SK-N-SH (cell line): ENCODE measurements around the gene ABL2. TPM values are rescaled to one million over a fixed set of nuclear protein-coding genes. Genes with fewer than 3 reads are reported as not detected.

ENCODE experiments used
- CTCF ChIA-PET: fragments of 300-600, 350-600 bp; formaldehyde crosslinking; extraction: SDS; loops from one replicate; lab custom pipeline; 2021; lab: Yijun Ruan, JAX
- POLR2A ChIA-PET: fragments of 350-600 bp; sonication (Branson Sonifier 250); formaldehyde crosslinking; extraction: SDS; loops from one replicate; lab custom pipeline; 2020; ENCODE audit warnings: antibody characterized with exemption, inconsistent platforms; lab: Yijun Ruan, JAX
- DNase-seq: peaks from one replicate; pipeline ENCODE4 v3.0.0; 2012
- H2AFZ ChIP-seq: fragments of 200-600 bp; sonication (generic); 2 replicates; pipeline ENCODE4 v1.8.1; 2016; ENCODE audit warnings: antibody characterized with exemption, mild to moderate bottlenecking, low read depth
- H3F3A ChIP-seq: fragments of 200-600 bp; sonication (generic); replicated peaks from 2 replicates; pipeline ENCODE3; 2016; ENCODE audit warnings: antibody characterized with exemption, mild to moderate bottlenecking; ENCODE audit not compliant: insufficient read depth
- H3K27ac ChIP-seq, 2 experiments: fragments of 200-500 bp in 1 of 2; fragments of 200-600 bp in 1 of 2; sonication (Bioruptor generic) in 1 of 2; sonication (generic), shearing (Covaris generic) in 1 of 2; 2 replicates each; pipeline versions ENCODE4 v1.5.1 to v1.6.1; 2014 to 2016; ENCODE audit warnings: low read depth in 2 of 2, inconsistent platforms in 1 of 2, low read length in 1 of 2, mild to moderate bottlenecking in 1 of 2, mixed read lengths in 1 of 2
- H3K27me3 ChIP-seq: fragments of 200-600 bp; sonication (generic), shearing (Covaris generic); 2 replicates; pipeline ENCODE4 v1.6.1; 2016; ENCODE audit warnings: mixed run types; ENCODE audit not compliant: insufficient read depth
- H3K36me3 ChIP-seq, 2 experiments: fragments of 200-500 bp in 1 of 2; fragments of 200-600 bp in 1 of 2; sonication (Bioruptor generic) in 1 of 2; sonication (generic) in 1 of 2; replicated peaks in 1 of 2; 2 replicates each; pipeline versions ENCODE3 to v1.5.1; 2014 to 2016; ENCODE audit warnings: low read length in 1 of 2, mild to moderate bottlenecking in 1 of 2; ENCODE audit not compliant: insufficient read depth in 2 of 2, control insufficient read depth in 1 of 2
- H3K4me1 ChIP-seq, 2 experiments: fragments of 200-500 bp in 1 of 2; fragments of 200-600 bp in 1 of 2; sonication (Bioruptor generic) in 1 of 2; sonication (generic), shearing (Covaris generic) in 1 of 2; 2 replicates each; pipeline versions ENCODE4 v1.5.1 to v1.6.1; 2014 to 2016; ENCODE audit warnings: low read depth in 1 of 2, low read length in 1 of 2, mixed run types in 1 of 2; ENCODE audit not compliant: insufficient read depth in 2 of 2, control insufficient read depth in 1 of 2
- H3K4me2 ChIP-seq: fragments of 200-600 bp; sonication (generic), shearing (Covaris generic); 2 replicates; pipeline ENCODE4 v1.6.1; 2017; ENCODE audit warnings: mixed run types
- H3K4me3 ChIP-seq, 2 experiments: fragments of 200-500 bp in 1 of 2; fragments of 200-600 bp in 1 of 2; sonication (Bioruptor generic) in 1 of 2; sonication (generic), shearing (Covaris generic) in 1 of 2; 2 replicates each; pipeline versions ENCODE4 v1.5.1 to v1.8.1; 2014 to 2016; ENCODE audit warnings: low read depth in 2 of 2, inconsistent platforms in 1 of 2, low read length in 1 of 2, mild to moderate bottlenecking in 1 of 2, mixed read lengths in 1 of 2, moderate library complexity in 1 of 2
- H3K79me2 ChIP-seq: fragments of 200-600 bp; sonication (generic); 2 replicates; pipeline ENCODE4 v1.8.1; 2017; ENCODE audit warnings: mild to moderate bottlenecking; ENCODE audit not compliant: insufficient read depth
- H3K9ac ChIP-seq: fragments of 200-600 bp; sonication (generic); 2 replicates; pipeline ENCODE4 v1.6.1; 2017; ENCODE audit warnings: mixed run types
- H3K9me2 ChIP-seq: fragments of 200-600 bp; sonication (generic); 2 replicates; pipeline ENCODE4 v1.6.1; 2017; ENCODE audit warnings: mixed run types
- H3K9me3 ChIP-seq: fragments of 200-600 bp; sonication (generic); 2 replicates; pipeline ENCODE4 v1.6.1; 2017; ENCODE audit warnings: mixed run types, mild to moderate bottlenecking, moderate library complexity
- H4K20me1 ChIP-seq: fragments of 200-600 bp; sonication (generic); 2 replicates; pipeline ENCODE4 v1.6.1; 2017; ENCODE audit warnings: mild to moderate bottlenecking, mixed run types; ENCODE audit not compliant: insufficient read depth
- GABPA ChIP-seq: IDR thresholded peaks from 2 replicates; pipeline ENCODE4 v1.4.0; 2012; ENCODE audit warnings: low read depth, mild to moderate bottlenecking
- GATA2 ChIP-seq: sonication (generic); formaldehyde crosslinking; IDR thresholded peaks from 2 replicates; pipeline ENCODE4 v1.5.0; 2020; ENCODE audit warnings: mild to moderate bottlenecking, missing genetic modification reagents
- JUND ChIP-seq: IDR thresholded peaks from 2 replicates; pipeline ENCODE4 v1.4.0; 2012
- MEF2A ChIP-seq: IDR thresholded peaks from 2 replicates; pipeline ENCODE4 v1.4.0; 2012; ENCODE audit warnings: low read depth, borderline replicate concordance
- POLR2AphosphoS5 ChIP-seq: IDR thresholded peaks from 2 replicates; pipeline ENCODE4 v1.6.1; 2012; ENCODE audit warnings: low read depth, low read length
- RAD21 ChIP-seq: IDR thresholded peaks from 2 replicates; pipeline ENCODE4 v1.6.1; 2012; ENCODE audit warnings: mild to moderate bottlenecking, low read length
- RCOR1 ChIP-seq: fragments of 150-350 bp; IDR thresholded peaks from 2 replicates; pipeline ENCODE4 v1.6.1; 2017; ENCODE audit warnings: antibody characterized with exemption, low read length
- RFX5 ChIP-seq: IDR thresholded peaks from 2 replicates; pipeline ENCODE4 v1.6.1; 2012; ENCODE audit warnings: mild to moderate bottlenecking, improper control_type of control experiment, low read length
- RXRA ChIP-seq: IDR thresholded peaks from 2 replicates; pipeline ENCODE4 v1.4.0; 2012; ENCODE audit warnings: low read depth, mild to moderate bottlenecking, borderline replicate concordance
- SMC3 ChIP-seq: IDR thresholded peaks from 2 replicates; pipeline ENCODE4 v1.6.1; 2012; ENCODE audit warnings: low read depth, low read length, improper control_type of control experiment
- TCF12 ChIP-seq: IDR thresholded peaks from 2 replicates; pipeline ENCODE4 v1.4.0; 2012
- TEAD4 ChIP-seq: IDR thresholded peaks from 2 replicates; pipeline ENCODE4 v1.4.0; 2012; ENCODE audit warnings: mild to moderate bottlenecking, borderline replicate concordance; ENCODE audit not compliant: insufficient read depth
- WGBS: methylation state at CpG from one replicate; pipeline ENCODE4 v1.1.6; 2017; ENCODE audit warnings: low lambda C conversion rate; 5-methylcytosine and 5-hydroxymethylcytosine counted together
- polyA plus RNA-seq, 3 experiments: library from polyadenylated mRNA; depleted of rRNA; stranded (reverse); fragments of >200 nt; gene quantifications; 2 replicates each; pipeline ENCODE4 v1.2.3, GENCODE V29; 2012
- TF ChIP-seq, protein P1 (sequence below): fragments of 150-350 bp; IDR thresholded peaks from 2 replicates; pipeline ENCODE4 v1.6.1; 2016; ENCODE audit warnings: mild to moderate bottlenecking, low read depth, low read length
- TF ChIP-seq, protein P2 (sequence below): IDR thresholded peaks from 2 replicates; pipeline ENCODE4 v1.4.0; 2012; ENCODE audit warnings: low read depth, borderline replicate concordance

Gene ABL2
- polyA plus RNA-seq, 1 of the 3 experiments (the other 2 are of a cell fraction), result 7.5 TPM

DNA sequence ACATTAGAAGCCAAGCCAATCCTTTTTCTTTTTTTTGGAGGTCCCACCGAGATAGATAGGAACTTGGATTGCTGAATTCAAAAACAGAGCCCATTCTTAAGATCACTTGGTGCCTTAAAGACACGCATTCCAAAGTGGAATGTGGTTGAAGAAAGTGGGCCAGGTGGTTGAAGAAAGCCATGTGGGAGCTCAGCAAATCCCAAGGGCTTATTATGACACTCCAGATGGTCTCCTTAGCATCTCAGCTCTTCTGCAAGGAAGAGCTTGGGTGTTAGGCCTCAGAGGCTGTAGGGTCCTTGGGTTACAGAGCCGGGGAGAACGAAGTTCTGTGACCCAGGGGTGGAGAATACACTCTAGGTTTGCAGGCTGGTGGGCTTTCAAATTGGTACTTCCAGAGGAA lies 134.1 kb downstream of the ABL2 start:
- peaks cover 0 to 7% of the 10 kb centered on the region in 2 experiments; a peak in 1 of 4 replicates for H3K4me1 ChIP-seq
- POLR2A ChIA-PET, result no interaction called here
- TF ChIP-seq GATA2 (CRISPR knock-in tag), result no peak
- TF ChIP-seq RXRA, result no peak
- TF ChIP-seq, protein P1, sequence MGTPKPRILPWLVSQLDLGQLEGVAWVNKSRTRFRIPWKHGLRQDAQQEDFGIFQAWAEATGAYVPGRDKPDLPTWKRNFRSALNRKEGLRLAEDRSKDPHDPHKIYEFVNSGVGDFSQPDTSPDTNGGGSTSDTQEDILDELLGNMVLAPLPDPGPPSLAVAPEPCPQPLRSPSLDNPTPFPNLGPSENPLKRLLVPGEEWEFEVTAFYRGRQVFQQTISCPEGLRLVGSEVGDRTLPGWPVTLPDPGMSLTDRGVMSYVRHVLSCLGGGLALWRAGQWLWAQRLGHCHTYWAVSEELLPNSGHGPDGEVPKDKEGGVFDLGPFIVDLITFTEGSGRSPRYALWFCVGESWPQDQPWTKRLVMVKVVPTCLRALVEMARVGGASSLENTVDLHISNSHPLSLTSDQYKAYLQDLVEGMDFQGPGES, result no peak
- TF ChIP-seq POLR2AphosphoS5, result no peak
- TF ChIP-seq TCF12, result no peak
- TF ChIP-seq, protein P2, sequence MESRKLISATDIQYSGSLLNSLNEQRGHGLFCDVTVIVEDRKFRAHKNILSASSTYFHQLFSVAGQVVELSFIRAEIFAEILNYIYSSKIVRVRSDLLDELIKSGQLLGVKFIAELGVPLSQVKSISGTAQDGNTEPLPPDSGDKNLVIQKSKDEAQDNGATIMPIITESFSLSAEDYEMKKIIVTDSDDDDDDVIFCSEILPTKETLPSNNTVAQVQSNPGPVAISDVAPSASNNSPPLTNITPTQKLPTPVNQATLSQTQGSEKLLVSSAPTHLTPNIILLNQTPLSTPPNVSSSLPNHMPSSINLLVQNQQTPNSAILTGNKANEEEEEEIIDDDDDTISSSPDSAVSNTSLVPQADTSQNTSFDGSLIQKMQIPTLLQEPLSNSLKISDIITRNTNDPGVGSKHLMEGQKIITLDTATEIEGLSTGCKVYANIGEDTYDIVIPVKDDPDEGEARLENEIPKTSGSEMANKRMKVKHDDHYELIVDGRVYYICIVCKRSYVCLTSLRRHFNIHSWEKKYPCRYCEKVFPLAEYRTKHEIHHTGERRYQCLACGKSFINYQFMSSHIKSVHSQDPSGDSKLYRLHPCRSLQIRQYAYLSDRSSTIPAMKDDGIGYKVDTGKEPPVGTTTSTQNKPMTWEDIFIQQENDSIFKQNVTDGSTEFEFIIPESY, result no peak
- TF ChIP-seq JUND, result no peak
- TF ChIP-seq, all 33 proteins: peak for 0
- no peak overlapping the region for H3K9ac ChIP-seq
- H3F3A ChIP-seq, result peaks cover 23% of the 10 kb centered on the region
- CTCF ChIA-PET, result interaction anchor here (0.7 to 1.2 kb wide), 3 partner anchors 8 to 26 kb away, joined by 3 to 5 read pairs (median 4); partner anchors contain the start of gene TOR3A
- H3K27me3 ChIP-seq, result no peaks in the 10 kb centered on the region
- no peak overlapping the region for H3K27ac ChIP-seq
- no peak overlapping the region for H2AFZ ChIP-seq
- peaks cover 46 to 78% of the 10 kb centered on the region in 2 experiments for H3K36me3 ChIP-seq
- no peaks in the 10 kb centered on the region for H4K20me1 ChIP-seq
- 98% methylated on average over 4 of the region's 4 CpGs for WGBS
- no peaks in the 10 kb centered on the region; the same call in 1 of the 2 replicates for H3K79me2 ChIP-seq
- H3K9me2 ChIP-seq, result no peaks in the 10 kb centered on the region
- DNase-seq, result no peak
- no peaks in the 10 kb centered on the region for H3K9me3 ChIP-seq
- no peak overlapping the region for H3K4me3 ChIP-seq
- H3K4me2 ChIP-seq, result no peak overlapping the region

DNA sequence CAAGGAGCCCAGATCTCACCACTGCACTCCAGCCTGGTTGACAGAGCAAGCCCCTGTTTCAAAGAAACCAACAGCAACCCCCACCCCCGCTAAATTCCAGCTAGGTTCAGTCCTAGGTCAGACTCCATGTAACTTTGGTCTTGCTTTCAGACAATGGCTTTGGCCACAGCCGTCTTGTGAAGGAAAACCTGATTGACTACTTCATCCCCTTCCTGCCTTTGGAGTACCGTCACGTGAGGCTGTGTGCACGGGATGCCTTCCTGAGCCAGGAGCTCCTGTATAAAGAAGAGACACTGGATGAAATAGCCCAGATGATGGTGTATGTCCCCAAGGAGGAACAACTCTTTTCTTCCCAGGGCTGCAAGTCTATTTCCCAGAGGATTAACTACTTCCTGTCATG lies 134.7 kb downstream of the ABL2 start:
- Histone ChIP-seq H3K9ac (no peak overlapping the region), H3K9me2 (no peaks in the 10 kb centered on the region), H3K36me3 (peaks cover 40 to 77% of the 10 kb centered on the region in 2 experiments), H3K4me2 (no peak overlapping the region), H3K4me1 (peaks cover 0 to 7% of the 10 kb centered on the region in 2 experiments; a peak in 1 of 4 replicates), H3K79me2 (no peaks in the 10 kb centered on the region; the same call in 1 of the 2 replicates), H3K9me3 (no peaks in the 10 kb centered on the region), H3K4me3 (no peak overlapping the region), H3F3A (peaks cover 23% of the 10 kb centered on the region), H2AFZ (no peak overlapping the region), H3K27ac (no peak overlapping the region), H4K20me1 (no peaks in the 10 kb centered on the region), H3K27me3 (no peaks in the 10 kb centered on the region)
- ChIA-PET CTCF (interaction anchor here (1.2 kb wide), 1 partner anchor 26 kb away, joined by 5 read pairs; no protein-coding TSS in a partner anchor), POLR2A (no interaction called here)
- WGBS, result 94% methylated on average over 5 of the region's 5 CpGs
- DNase-seq, result no peak
- no peak for TF ChIP-seq GABPA
- no peak for TF ChIP-seq RAD21
- TF ChIP-seq POLR2AphosphoS5, result no peak
- no peak for TF ChIP-seq RFX5
- no peak for TF ChIP-seq RCOR1
- no peak for TF ChIP-seq MEF2A
- TF ChIP-seq SMC3, result no peak
- no peak for TF ChIP-seq TEAD4
